ENCODE measurements around the gene ARL4A. TPM values are rescaled to one million over a fixed set of nuclear protein-coding genes. Genes with fewer than 3 reads are reported as not detected.

ARL4A gene
- total and polyA plus RNA-seq, 2 of the 8 experiments (the other 6 are each of a cell fraction or from before 2014, with no cell fraction given) = 14.5 to 29.2 TPM

GRCh38 chr7:12712236-12712635 is 24.8 kb downstream of the ARL4A start:
- no peaks in the 10 kb centered on the region for H4K20me1 ChIP-seq (replicated peaks in 1 of 2; ENCODE audit: control insufficient read depth in 1 of 2, insufficient read depth in 2 of 2, low read length in 2 of 2)
- H3K18ac ChIP-seq (ENCODE audit: extremely low read depth, low read length) = no peak overlapping the region
- no peaks in the 10 kb centered on the region for H3K23me2 ChIP-seq (ENCODE audit: low read depth, low read length)
- no peaks in the 10 kb centered on the region for H3K9me3 ChIP-seq (ENCODE audit: insufficient read depth in 2 of 2, low read depth in 1 of 2, low read length in 1 of 2)
- ChIA-PET POLR2A (ENCODE audit: partially characterized antibody) (no interaction called here), CTCF (ENCODE audit: partially characterized antibody) (interaction anchor here (0.6 to 1.5 kb wide), 3 partner anchors 8 to 405 kb away, joined by 4 read pairs; no protein-coding TSS in a partner anchor)
- H3K14ac ChIP-seq (ENCODE audit: insufficient read length) = no peak overlapping the region
- H3K56ac ChIP-seq (replicated peaks; ENCODE audit: insufficient read length, low read depth, low read length) = no peak overlapping the region
- H3K79me1 ChIP-seq (ENCODE audit: low read depth, low read length) = no peaks in the 10 kb centered on the region
- H2BK15ac ChIP-seq (ENCODE audit: low read length) = no peak overlapping the region
- no peak overlapping the region for H4K8ac ChIP-seq (ENCODE audit: extremely low read depth, insufficient read depth, low read length)
- no peak overlapping the region for H2BK5ac ChIP-seq (ENCODE audit: low read depth, low read length)
- H2BK120ac ChIP-seq (replicated peaks; ENCODE audit: low read depth, low read length) = no peak overlapping the region
- no peak overlapping the region for H3K4ac ChIP-seq (replicated peaks; ENCODE audit: insufficient read length, low read depth, low read length)
- peaks cover 6 to 12% (median 10%) of the 10 kb centered on the region in 4 experiments for H3K4me1 ChIP-seq (replicated peaks in 1 of 4; ENCODE audit: control insufficient read depth in 3 of 4, insufficient read depth in 4 of 4, low read length in 3 of 4)
- H3K79me2 ChIP-seq (ENCODE audit: control insufficient read depth in 1 of 2, insufficient read depth in 2 of 2, low read length in 2 of 2) = no peaks in the 10 kb centered on the region
- H2AK5ac ChIP-seq (ENCODE audit: low read depth, low read length) = no peak overlapping the region
- H3K27ac ChIP-seq (ENCODE audit: low read depth, low read length) = no peak overlapping the region
- H2BK20ac ChIP-seq (ENCODE audit: low read length) = no peak overlapping the region
- 79% methylated on average over 2 of the region's 2 CpGs; no CpG with 5 or more reads in 1 of the 2 experiments for WGBS, 2 experiments (ENCODE audit: extremely low coverage in 1 of 2, insufficient coverage in 1 of 2, insufficient read length in 1 of 2, insufficient replicate concordance in 2 of 2, low coverage in 1 of 2, low lambda C conversion rate in 2 of 2, missing lambda C conversion rate in 1 of 2)
- H2BK12ac ChIP-seq (ENCODE audit: low read depth, low read length) = no peak overlapping the region
- H2AFZ ChIP-seq (ENCODE audit: low read length) = no peak overlapping the region
- H3K4me2 ChIP-seq (ENCODE audit: insufficient read depth in 1 of 2, low read depth in 2 of 2, low read length in 2 of 2) = no peak overlapping the region
- no peak overlapping the region for H4K91ac ChIP-seq (replicated peaks; ENCODE audit: insufficient read length, low read length)
- H4K5ac ChIP-seq (ENCODE audit: insufficient read length, low read depth, low read length) = no peak overlapping the region
- no peak overlapping the region for H3K4me3 ChIP-seq (ENCODE audit: extremely low read depth in 1 of 4, insufficient read depth in 2 of 4, low read depth in 3 of 4, low read length in 4 of 4)
- DNase-seq (ENCODE audit: low read depth in 1 of 2, low spot score in 2 of 2) = no peak
- TF ChIP-seq MAX (IDR thresholded peaks at IDR 0.05) (no peak), EGR1 (IDR thresholded peaks at IDR 0.05; ENCODE audit: borderline replicate concordance, low read depth, low read length) (no peak), FOSL1 (IDR thresholded peaks at IDR 0.05; ENCODE audit: insufficient read depth, low read depth, low read length) (no peak), CBX8 (IDR thresholded peaks at IDR 0.05; ENCODE audit: borderline replicate concordance, low read depth, low read length) (no peak), CHD1 (IDR thresholded peaks at IDR 0.05; ENCODE audit: low read depth, low read length) (no peak), SIN3A (conservative IDR thresholded peaks at IDR 0.05 in 1 of 2, IDR thresholded peaks at IDR 0.05 in 1 of 2; ENCODE audit: low read depth in 1 of 2, low read length in 2 of 2) (no peak), ATF3 (IDR thresholded peaks at IDR 0.05; ENCODE audit: insufficient read depth, low read depth, low read length) (no peak)
- H3K9ac ChIP-seq (replicated peaks in 1 of 4; ENCODE audit: extremely low read depth in 1 of 4, low read depth in 3 of 4, low read length in 3 of 4) = no peak overlapping the region
- no peaks in the 10 kb centered on the region for H3K36me3 ChIP-seq (ENCODE audit: control insufficient read depth in 2 of 4, insufficient read depth in 4 of 4, low read length in 3 of 4)
- no peak for FAIRE-seq
- H3K23ac ChIP-seq (ENCODE audit: insufficient read length) = no peak overlapping the region
- H3K27me3 ChIP-seq (replicated peaks in 1 of 4; ENCODE audit: control insufficient read depth in 3 of 4, extremely low read depth in 1 of 4, insufficient read depth in 3 of 4, low read length in 3 of 4) = peaks cover 0 to 3% (median 0%) of the 10 kb centered on the region in 4 experiments; a peak in 1 of 7 replicates

All from H1 (cell line).